HCT116 (cell line): ENCODE results near the gene PPM1E. TPM values are rescaled to one million over a fixed set of nuclear protein-coding genes. Genes with fewer than 3 reads are reported as not detected.

Source experiments
- ATAC-seq: fragments of 200-7000 bp; cut with Tn5 transposase; 2 replicates; pipeline ENCODE4 v1.9.1; 2020; ENCODE audit warnings: mild to moderate bottlenecking, moderate library complexity
- BruUV-seq: library from RNA; stranded (reverse); fragments of 400-500 nt; replicated peaks from 2 replicates; lab custom pipeline; 2021; lab: Mats Ljungman, UMichigan
- CTCF ChIA-PET: fragments of 300-600 bp; sonication (Branson Sonifier 250); formaldehyde crosslinking; loops from one replicate; lab custom pipeline; 2021; ENCODE audit warnings: antibody characterized with exemption; lab: Charles Lee
- POLR2A ChIA-PET: fragments of 300-600, 350-600 bp; sonication (Branson Sonifier 250); formaldehyde crosslinking; loops from one replicate; lab custom pipeline; 2021; ENCODE audit warnings: antibody characterized with exemption; lab: Charles Lee
- RAD21 ChIA-PET, 2 experiments: fragments of 300-600 bp; sonication (Branson Sonifier 250); formaldehyde crosslinking; loops; one replicate each; lab custom pipeline; 2023; ENCODE audit warnings: low total read pairs in 2 of 2; ENCODE audit not compliant: uncharacterized antibody in 2 of 2, unreplicated experiment in 2 of 2, low non-redundant PET in 1 of 2; lab: Charles Lee
- DNase-seq: peaks from one replicate; pipeline ENCODE4 v3.0.0-alpha.2; 2010; ENCODE audit warnings: low read depth, low spot score
- H2AFZ ChIP-seq: fragments of 200-600 bp; shearing (Covaris generic), sonication (generic); 2 replicates; pipeline ENCODE4 v1.6.1; 2017; ENCODE audit warnings: low read depth, mixed run types, mixed read lengths, antibody characterized with exemption, low read length; ENCODE audit not compliant: poor library complexity, severe bottlenecking
- H3K27ac ChIP-seq: 2 replicates; pipeline ENCODE4 v1.5.1; 2012; ENCODE audit warnings: low read depth, low read length
- H3K27me3 ChIP-seq: fragments of 200-600 bp; sonication (generic); 2 replicates; pipeline ENCODE4 v1.6.1; 2016; ENCODE audit warnings: mixed run types, low read length, mixed read lengths; ENCODE audit not compliant: insufficient read depth
- H3K36me3 ChIP-seq, 2 experiments: fragments of 200-500 bp in 1 of 2; fragments of 200-600 bp in 1 of 2; sonication (Bioruptor generic) in 1 of 2; sonication (generic) in 1 of 2; 2 replicates each; pipeline versions ENCODE4 v1.5.1 to v1.6.1; 2014 to 2016; ENCODE audit warnings: low read length in 2 of 2, inconsistent platforms in 1 of 2, mixed read lengths in 1 of 2, mixed run types in 1 of 2; ENCODE audit not compliant: insufficient read depth in 2 of 2, control insufficient read depth in 1 of 2
- H3K4me1 ChIP-seq, 2 experiments: fragments of 200-600 bp in 1 of 2; sonication (generic) in 1 of 2; 2 replicates each; pipeline versions ENCODE4 v1.5.1 to v1.6.1; 2012 to 2017; ENCODE audit warnings: low read length in 2 of 2, inconsistent platforms in 1 of 2, mild to moderate bottlenecking in 1 of 2, mixed read lengths in 1 of 2, mixed run types in 1 of 2, moderate library complexity in 1 of 2; ENCODE audit not compliant: insufficient read depth in 2 of 2, control insufficient read depth in 1 of 2
- H3K4me2 ChIP-seq: fragments of 200-600 bp; sonication (generic); 2 replicates; pipeline ENCODE4 v1.6.1; 2017; ENCODE audit warnings: mixed run types, low read length, mixed read lengths
- H3K4me3 ChIP-seq, 2 experiments: fragments of 200-600 bp in 1 of 2; sonication (generic) in 1 of 2; replicated peaks in 1 of 2; 2 replicates each; pipeline ENCODE4 v1.5.1; 2011 to 2016; ENCODE audit warnings: low read length in 2 of 2, control low read depth in 1 of 2, low read depth in 1 of 2, mild to moderate bottlenecking in 1 of 2, mixed read lengths in 1 of 2, mixed run types in 1 of 2
- H3K79me2 ChIP-seq: fragments of 200-600 bp; sonication (generic); 2 replicates; pipeline ENCODE4 v1.6.1; 2017; ENCODE audit warnings: mild to moderate bottlenecking, mixed run types, low read length, moderate library complexity, mixed read lengths; ENCODE audit not compliant: insufficient read depth
- H3K9ac ChIP-seq: fragments of 200-600 bp; sonication (generic); 2 replicates; pipeline ENCODE4 v1.6.1; 2016; ENCODE audit warnings: low read length, mixed read lengths
- H3K9me2 ChIP-seq: fragments of 200-600 bp; sonication (generic), shearing (Covaris generic); 2 replicates; pipeline ENCODE4 v1.6.1; 2017; ENCODE audit warnings: mixed run types, mild to moderate bottlenecking, moderate library complexity; ENCODE audit not compliant: insufficient read depth
- H3K9me3 ChIP-seq, 2 experiments: fragments of 200-500 bp in 1 of 2; fragments of 200-600 bp in 1 of 2; sonication (Bioruptor generic) in 1 of 2; sonication (generic) in 1 of 2; 2 replicates each; pipeline ENCODE4 v1.6.1; 2014 to 2017; ENCODE audit warnings: low read length in 2 of 2, mixed read lengths in 2 of 2, inconsistent platforms in 1 of 2, low read depth in 1 of 2, mild to moderate bottlenecking in 1 of 2, mixed run types in 1 of 2, moderate library complexity in 1 of 2; ENCODE audit not compliant: control insufficient read depth in 1 of 2, insufficient read depth in 1 of 2
- H4K20me1 ChIP-seq: fragments of 200-600 bp; sonication (generic), shearing (Covaris generic); 2 replicates; pipeline ENCODE4 v1.6.1; 2017; ENCODE audit warnings: mixed run types, mild to moderate bottlenecking, moderate library complexity; ENCODE audit not compliant: insufficient read depth
- CEBPB ChIP-seq: IDR thresholded peaks from 2 replicates; pipeline ENCODE4 v1.6.1; 2012; ENCODE audit warnings: low read depth
- EGR1 ChIP-seq: IDR thresholded peaks from 2 replicates; pipeline ENCODE4 v1.6.1; 2012; ENCODE audit warnings: low read depth
- ELF1 ChIP-seq: IDR thresholded peaks from 2 replicates; pipeline ENCODE4 v1.6.1; 2012; ENCODE audit warnings: low read depth, borderline replicate concordance
- EZH2 ChIP-seq: fragments of 200-600 bp; sonication (generic); IDR thresholded peaks from 2 replicates; pipeline ENCODE4 v1.6.1; 2017; ENCODE audit warnings: antibody characterized with exemption, mixed run types
- FOSL1 ChIP-seq: IDR thresholded peaks from 2 replicates; pipeline ENCODE4 v1.6.1; 2012; ENCODE audit warnings: low read depth
- JUND ChIP-seq: IDR thresholded peaks from 2 replicates; pipeline ENCODE4 v1.6.1; 2012
- RAD21 ChIP-seq: IDR thresholded peaks from 2 replicates; pipeline ENCODE4 v1.6.1; 2012; ENCODE audit warnings: low read depth, mild to moderate bottlenecking
- SIN3A ChIP-seq: IDR thresholded peaks from 2 replicates; pipeline ENCODE4 v1.6.1; 2012; ENCODE audit warnings: low read depth
- SP1 ChIP-seq: IDR thresholded peaks from 2 replicates; pipeline ENCODE4 v1.6.1; 2012; ENCODE audit warnings: low read depth
- TCF7L2 ChIP-seq: IDR thresholded peaks from 2 replicates; pipeline ENCODE4 v1.7.0; 2011; ENCODE audit warnings: borderline replicate concordance, inconsistent platforms; ENCODE audit not compliant: insufficient read depth, insufficient read length; ENCODE audit errors: extremely low read depth
- ZNF274 ChIP-seq: fragments of 200-500 bp; sonication (Bioruptor generic); IDR thresholded peaks from 2 replicates; pipeline ENCODE4 v1.6.1; 2014; ENCODE audit warnings: mild to moderate bottlenecking, low read depth, low read length, inconsistent platforms
- intact Hi-C: fragments of 100-400 bp; cut with micrococcal nuclease; formaldehyde crosslinking; loops from 2 replicates; pipeline ENCODE4 v1.10.0; 2022
- total RNA-seq: library from RNA; stranded (reverse); gene quantifications from one replicate; pipeline ENCODE4 v1.2.1, GENCODE V29; 2021; ENCODE audit not compliant: unreplicated experiment
- TF ChIP-seq, protein P1 (sequence below): IDR thresholded peaks from 2 replicates; pipeline ENCODE4 v1.6.1; 2012; ENCODE audit warnings: low read depth
- TF ChIP-seq, protein P2 (sequence below), 3 experiments: fragments of 200-600 bp in 1 of 3; sonication (generic) in 1 of 3; IDR thresholded peaks in 2 of 3; conservative IDR thresholded peaks in 1 of 3; 2 replicates each; pipeline ENCODE4 v1.5.1; 2012 to 2017; ENCODE audit warnings: low read depth in 2 of 3, low read length in 2 of 3, antibody characterized with exemption in 1 of 3, borderline replicate concordance in 1 of 3, control low read depth in 1 of 3, mild to moderate bottlenecking in 1 of 3, mixed read lengths in 1 of 3, mixed run types in 1 of 3, moderate library complexity in 1 of 3; ENCODE audit not compliant: insufficient read depth in 1 of 3

PPM1E gene
- total RNA-seq, 1 experiment from 2014 or later = 0.02 TPM

DNA sequence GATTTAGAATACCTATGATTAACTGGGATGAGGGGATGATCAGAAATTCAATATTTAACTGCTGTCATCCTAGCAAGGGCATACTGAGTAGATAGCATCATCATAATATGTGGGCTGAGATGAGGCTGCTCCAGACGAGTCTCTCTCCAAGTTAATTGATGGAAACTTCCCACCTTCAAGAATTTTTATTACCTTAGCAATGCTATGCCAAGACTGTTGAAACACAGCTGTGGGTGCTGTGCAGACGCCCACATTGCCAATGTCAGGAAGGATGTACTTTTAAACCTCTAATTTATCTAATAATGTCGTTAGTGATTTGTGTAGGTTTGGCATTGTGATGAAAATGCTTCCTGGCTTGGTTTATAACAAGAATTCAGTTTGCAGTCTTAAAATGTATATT lies 180.6 kb downstream of the PPM1E start:
- ATAC-seq (no peak), DNase-seq (no peak)
- no TSS peak for BruUV-seq
- CTCF ChIA-PET = interaction anchor here (1.2 kb wide), 1 partner anchor 225 kb away, joined by 3 read pairs; no protein-coding TSS in a partner anchor
- Histone ChIP-seq H3K4me1 (no peaks in the 10 kb centered on the region), H3K9me3 (no peaks in the 10 kb centered on the region), H3K4me2 (no peak overlapping the region), H3K4me3 (no peak overlapping the region), H2AFZ (no peak overlapping the region), H4K20me1 (no peaks in the 10 kb centered on the region), H3K79me2 (no peaks in the 10 kb centered on the region)
- POLR2A ChIA-PET = no interaction called here
- RAD21 ChIA-PET = no interaction called here
- no peak for TF ChIP-seq SP1
- TF ChIP-seq TCF7L2 = no peak
- no peak for TF ChIP-seq EZH2
- no peak for TF ChIP-seq JUND
- no peak for TF ChIP-seq FOSL1
- no peak for TF ChIP-seq CEBPB
- TF ChIP-seq, protein P1, sequence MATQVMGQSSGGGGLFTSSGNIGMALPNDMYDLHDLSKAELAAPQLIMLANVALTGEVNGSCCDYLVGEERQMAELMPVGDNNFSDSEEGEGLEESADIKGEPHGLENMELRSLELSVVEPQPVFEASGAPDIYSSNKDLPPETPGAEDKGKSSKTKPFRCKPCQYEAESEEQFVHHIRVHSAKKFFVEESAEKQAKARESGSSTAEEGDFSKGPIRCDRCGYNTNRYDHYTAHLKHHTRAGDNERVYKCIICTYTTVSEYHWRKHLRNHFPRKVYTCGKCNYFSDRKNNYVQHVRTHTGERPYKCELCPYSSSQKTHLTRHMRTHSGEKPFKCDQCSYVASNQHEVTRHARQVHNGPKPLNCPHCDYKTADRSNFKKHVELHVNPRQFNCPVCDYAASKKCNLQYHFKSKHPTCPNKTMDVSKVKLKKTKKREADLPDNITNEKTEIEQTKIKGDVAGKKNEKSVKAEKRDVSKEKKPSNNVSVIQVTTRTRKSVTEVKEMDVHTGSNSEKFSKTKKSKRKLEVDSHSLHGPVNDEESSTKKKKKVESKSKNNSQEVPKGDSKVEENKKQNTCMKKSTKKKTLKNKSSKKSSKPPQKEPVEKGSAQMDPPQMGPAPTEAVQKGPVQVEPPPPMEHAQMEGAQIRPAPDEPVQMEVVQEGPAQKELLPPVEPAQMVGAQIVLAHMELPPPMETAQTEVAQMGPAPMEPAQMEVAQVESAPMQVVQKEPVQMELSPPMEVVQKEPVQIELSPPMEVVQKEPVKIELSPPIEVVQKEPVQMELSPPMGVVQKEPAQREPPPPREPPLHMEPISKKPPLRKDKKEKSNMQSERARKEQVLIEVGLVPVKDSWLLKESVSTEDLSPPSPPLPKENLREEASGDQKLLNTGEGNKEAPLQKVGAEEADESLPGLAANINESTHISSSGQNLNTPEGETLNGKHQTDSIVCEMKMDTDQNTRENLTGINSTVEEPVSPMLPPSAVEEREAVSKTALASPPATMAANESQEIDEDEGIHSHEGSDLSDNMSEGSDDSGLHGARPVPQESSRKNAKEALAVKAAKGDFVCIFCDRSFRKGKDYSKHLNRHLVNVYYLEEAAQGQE = no peak
- no peak for TF ChIP-seq ELF1
- TF ChIP-seq EGR1 = no peak
- TF ChIP-seq, protein P2, sequence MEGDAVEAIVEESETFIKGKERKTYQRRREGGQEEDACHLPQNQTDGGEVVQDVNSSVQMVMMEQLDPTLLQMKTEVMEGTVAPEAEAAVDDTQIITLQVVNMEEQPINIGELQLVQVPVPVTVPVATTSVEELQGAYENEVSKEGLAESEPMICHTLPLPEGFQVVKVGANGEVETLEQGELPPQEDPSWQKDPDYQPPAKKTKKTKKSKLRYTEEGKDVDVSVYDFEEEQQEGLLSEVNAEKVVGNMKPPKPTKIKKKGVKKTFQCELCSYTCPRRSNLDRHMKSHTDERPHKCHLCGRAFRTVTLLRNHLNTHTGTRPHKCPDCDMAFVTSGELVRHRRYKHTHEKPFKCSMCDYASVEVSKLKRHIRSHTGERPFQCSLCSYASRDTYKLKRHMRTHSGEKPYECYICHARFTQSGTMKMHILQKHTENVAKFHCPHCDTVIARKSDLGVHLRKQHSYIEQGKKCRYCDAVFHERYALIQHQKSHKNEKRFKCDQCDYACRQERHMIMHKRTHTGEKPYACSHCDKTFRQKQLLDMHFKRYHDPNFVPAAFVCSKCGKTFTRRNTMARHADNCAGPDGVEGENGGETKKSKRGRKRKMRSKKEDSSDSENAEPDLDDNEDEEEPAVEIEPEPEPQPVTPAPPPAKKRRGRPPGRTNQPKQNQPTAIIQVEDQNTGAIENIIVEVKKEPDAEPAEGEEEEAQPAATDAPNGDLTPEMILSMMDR (IDR thresholded peaks at IDR 0.05 in 2 of 3, conservative IDR thresholded peaks at IDR 0.05 in 1 of 3; ENCODE audit: borderline replicate concordance in 1 of 3, insufficient read depth in 1 of 3, low read depth in 2 of 3, low read length in 2 of 3) = no peak
- TF ChIP-seq RAD21 = no peak
- no peak for TF ChIP-seq ZNF274
- TF ChIP-seq SIN3A = no peak
- TF ChIP-seq, all 23 proteins: peak for 0
- intact Hi-C loops = no loop called here
- Histone ChIP-seq H3K9me2 (0 out of 2 replicates have a peak, but pooled peaks cover 4% of the 10 kb centered on the region), H3K36me3 (no peaks in the 10 kb centered on the region), H3K27me3 (no peaks in the 10 kb centered on the region), H3K9ac (no peak overlapping the region), H3K27ac (no peak overlapping the region)
